Thyroid gland (tissue), 4 donors: ENCODE measurements around the gene TMEM126B. TPM values are rescaled to one million over a fixed set of nuclear protein-coding genes. Genes with fewer than 3 reads are reported as not detected.
"Not testable (repeated sequence)": the region's sequence is repeated elsewhere in the genome, so short reads cannot be mapped to it uniquely, and the experiment has no call there.

Experiments used
- DNase-seq, 2 donors: peaks; one replicate each; pipeline ENCODE4 v3.0.0-alpha.2; 2019
- H3K27ac ChIP-seq, 3 donors: fragments of 200-600 bp; sonication (generic); 1 replicate in 2 of 3; 2 replicates in 1 of 3; pipeline ENCODE4 v1.5.1; 2016 to 2019; ENCODE audit warnings: mild to moderate bottlenecking in 1 of 3, moderate library complexity in 1 of 3
- H3K27me3 ChIP-seq: fragments of 200-600 bp; sonication (generic); one replicate; pipeline ENCODE4 v1.5.1; 2019
- H3K36me3 ChIP-seq, 2 donors: fragments of 200-600 bp; sonication (generic); one replicate each; pipeline ENCODE4 v1.5.1; 2016 to 2019
- H3K4me1 ChIP-seq, 2 donors: fragments of 200-600 bp; sonication (generic); one replicate each; pipeline ENCODE4 v1.5.1; 2017 to 2019
- H3K4me3 ChIP-seq, 3 donors: fragments of 200-600 bp; sonication (generic); replicated peaks in 1 of 3; 1 replicate in 2 of 3; 2 replicates in 1 of 3; pipeline ENCODE4 v1.5.1; 2016; ENCODE audit warnings: mild to moderate bottlenecking in 1 of 3
- H3K9me3 ChIP-seq: fragments of 200-600 bp; sonication (generic); one replicate; pipeline ENCODE4 v1.5.1; 2017
- POLR2A ChIP-seq, 2 donors: fragments of 450-650 bp; IDR thresholded peaks; one replicate each; pipeline ENCODE4 v1.6.1; 2017; ENCODE audit warnings: antibody characterized with exemption in 2 of 2, mild to moderate bottlenecking in 2 of 2, moderate library complexity in 1 of 2
- WGBS, 2 donors: methylation state at CpG; one replicate each; pipeline ENCODE4 v1.1.5; 2017; 5-methylcytosine and 5-hydroxymethylcytosine counted together
- intact Hi-C: fragments of 100-400 bp; cut with DNase I; formaldehyde crosslinking; loops from one replicate; pipeline ENCODE4 v1.15.1; 2023
- total RNA-seq, 4 donors: library from RNA; depleted of rRNA; stranded (reverse); fragments of >200 nt; gene quantifications; one replicate each; pipeline ENCODE4 v1.2.3, GENCODE V29; 2016
- TF ChIP-seq, protein P1 (sequence below), 6 experiments: fragments of 200-600 bp in 3 of 6; fragments of 450-650 bp in 3 of 6; sonication (generic) in 3 of 6; IDR thresholded peaks; one replicate each; pipeline ENCODE4 v1.5.1; 2016 to 2019; ENCODE audit warnings: antibody characterized with exemption in 6 of 6, mild to moderate bottlenecking in 2 of 6, inconsistent platforms in 1 of 6, moderate library complexity in 1 of 6

The TMEM126B gene
- total RNA-seq, 4 donors from 2014 or later, result 45.6 to 65.7 (median 62.0) TPM

- H3K4me3 ChIP-seq, result no peak overlapping the region
- 79 to 88% methylated on average over 3 of the region's 3 CpGs for WGBS, 2 donors
- no peaks in the 10 kb centered on the region for H3K27me3 ChIP-seq
- no peaks in the 10 kb centered on the region for H3K36me3 ChIP-seq
- H3K27ac ChIP-seq, result no peak overlapping the region
- intact Hi-C loops, result no loop called here
- TF ChIP-seq, protein P1, sequence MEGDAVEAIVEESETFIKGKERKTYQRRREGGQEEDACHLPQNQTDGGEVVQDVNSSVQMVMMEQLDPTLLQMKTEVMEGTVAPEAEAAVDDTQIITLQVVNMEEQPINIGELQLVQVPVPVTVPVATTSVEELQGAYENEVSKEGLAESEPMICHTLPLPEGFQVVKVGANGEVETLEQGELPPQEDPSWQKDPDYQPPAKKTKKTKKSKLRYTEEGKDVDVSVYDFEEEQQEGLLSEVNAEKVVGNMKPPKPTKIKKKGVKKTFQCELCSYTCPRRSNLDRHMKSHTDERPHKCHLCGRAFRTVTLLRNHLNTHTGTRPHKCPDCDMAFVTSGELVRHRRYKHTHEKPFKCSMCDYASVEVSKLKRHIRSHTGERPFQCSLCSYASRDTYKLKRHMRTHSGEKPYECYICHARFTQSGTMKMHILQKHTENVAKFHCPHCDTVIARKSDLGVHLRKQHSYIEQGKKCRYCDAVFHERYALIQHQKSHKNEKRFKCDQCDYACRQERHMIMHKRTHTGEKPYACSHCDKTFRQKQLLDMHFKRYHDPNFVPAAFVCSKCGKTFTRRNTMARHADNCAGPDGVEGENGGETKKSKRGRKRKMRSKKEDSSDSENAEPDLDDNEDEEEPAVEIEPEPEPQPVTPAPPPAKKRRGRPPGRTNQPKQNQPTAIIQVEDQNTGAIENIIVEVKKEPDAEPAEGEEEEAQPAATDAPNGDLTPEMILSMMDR (IDR thresholded peaks at IDR 0.05), result no peak
- TF ChIP-seq POLR2A (IDR thresholded peaks at IDR 0.05), result no peak
- no peak for DNase-seq
- H3K4me1 ChIP-seq, result peaks cover 4 to 12% of the 10 kb centered on the region in 2 donors
- no peaks in the 10 kb centered on the region for H3K9me3 ChIP-seq
These were observed 24.5 kb downstream of the TMEM126B start for GRCh38 chr11:85652786-85653447.

- H3K27me3 ChIP-seq, H3K4me1 ChIP-seq, H3K36me3 ChIP-seq, H3K27ac ChIP-seq, H3K4me3 ChIP-seq, DNase-seq, intact Hi-C loops, H3K9me3 ChIP-seq: not testable (repeated sequence)
- WGBS, 2 donors, result 97% methylated on average over 4 of the region's 4 CpGs
These were observed 25.9 kb downstream of the TMEM126B start for GRCh38 chr11:85654343-85654742.

GRCh38 chr11:85656777-85657176, 28.4 kb downstream of the TMEM126B start:
- H3K36me3 ChIP-seq, result no peaks in the 10 kb centered on the region
- no peak for DNase-seq
- intact Hi-C loops, result no loop called here
- no peak overlapping the region for H3K27ac ChIP-seq
- no peak for TF ChIP-seq POLR2A (IDR thresholded peaks at IDR 0.05)
- TF ChIP-seq, protein P1 (IDR thresholded peaks at IDR 0.05), result no peak
- 90 to 95% methylated on average over 1 of the region's 1 CpG for WGBS, 2 donors
- H3K4me3 ChIP-seq, result no peak overlapping the region
- no peaks in the 10 kb centered on the region for H3K9me3 ChIP-seq
- no peaks in the 10 kb centered on the region for H3K27me3 ChIP-seq
- peaks cover 11 to 13% of the 10 kb centered on the region in 2 donors for H3K4me1 ChIP-seq

GRCh38 chr11:85658180-85658579, 29.8 kb downstream of the TMEM126B start:
- Histone ChIP-seq H3K36me3 (no peaks in the 10 kb centered on the region), H3K4me1 (peaks cover 14 to 21% of the 10 kb centered on the region in 2 donors), H3K4me3 (no peak overlapping the region), H3K27me3 (no peaks in the 10 kb centered on the region), H3K9me3 (no peaks in the 10 kb centered on the region), H3K27ac (no peak overlapping the region)
- 66 to 67% methylated on average over 1 of the region's 1 CpG for WGBS, 2 donors
- no peak for TF ChIP-seq POLR2A (IDR thresholded peaks at IDR 0.05)
- TF ChIP-seq, protein P1 (IDR thresholded peaks at IDR 0.05), result no peak
- intact Hi-C loops, result no loop called here
- DNase-seq, result no peak

- H3K27ac ChIP-seq, result no peak overlapping the region
- intact Hi-C loops, result no loop called here
These were observed 33.7 kb downstream of the TMEM126B start for GRCh38 chr11:85661972-85662664.

More at GRCh38 chr11:85661972-85662664, 33.7 kb downstream of the TMEM126B start:
- H3K4me3 ChIP-seq, result no peak overlapping the region
- no peaks in the 10 kb centered on the region for H3K27me3 ChIP-seq
- no peak for DNase-seq
- no peaks in the 10 kb centered on the region for H3K36me3 ChIP-seq
- TF ChIP-seq, protein P1 (IDR thresholded peaks at IDR 0.05), result no peak
- no peak for TF ChIP-seq POLR2A (IDR thresholded peaks at IDR 0.05)
- no peaks in the 10 kb centered on the region for H3K9me3 ChIP-seq
- H3K4me1 ChIP-seq, result peaks cover 19 to 22% of the 10 kb centered on the region in 2 donors
- 18 to 19% methylated on average over 4 of the region's 4 CpGs for WGBS, 2 donors
